HCT116 (cell line): Measurements from ENCODE around the gene SPATA31D4. TPM values are rescaled to one million over a fixed set of nuclear protein-coding genes. Genes with fewer than 3 reads are reported as not detected.

Experiments used
- ATAC-seq: fragments of 200-7000 bp; cut with Tn5 transposase; 2 replicates; pipeline ENCODE4 v1.9.1; 2020; ENCODE audit warnings: mild to moderate bottlenecking, moderate library complexity
- BruUV-seq: library from RNA; stranded (reverse); fragments of 400-500 nt; replicated peaks from 2 replicates; lab custom pipeline; 2021; lab: Mats Ljungman, UMichigan
- CTCF ChIA-PET: fragments of 300-600 bp; sonication (Branson Sonifier 250); formaldehyde crosslinking; loops from one replicate; lab custom pipeline; 2021; ENCODE audit warnings: antibody characterized with exemption; lab: Charles Lee
- POLR2A ChIA-PET: fragments of 300-600, 350-600 bp; sonication (Branson Sonifier 250); formaldehyde crosslinking; loops from one replicate; lab custom pipeline; 2021; ENCODE audit warnings: antibody characterized with exemption; lab: Charles Lee
- RAD21 ChIA-PET, 2 experiments: fragments of 300-600 bp; sonication (Branson Sonifier 250); formaldehyde crosslinking; loops; one replicate each; lab custom pipeline; 2023; ENCODE audit warnings: low total read pairs in 2 of 2; ENCODE audit not compliant: uncharacterized antibody in 2 of 2, unreplicated experiment in 2 of 2, low non-redundant PET in 1 of 2; lab: Charles Lee
- DNase-seq: peaks from one replicate; pipeline ENCODE4 v3.0.0-alpha.2; 2010; ENCODE audit warnings: low read depth, low spot score
- H2AFZ ChIP-seq: fragments of 200-600 bp; shearing (Covaris generic), sonication (generic); 2 replicates; pipeline ENCODE4 v1.6.1; 2017; ENCODE audit warnings: low read depth, mixed run types, mixed read lengths, antibody characterized with exemption, low read length; ENCODE audit not compliant: poor library complexity, severe bottlenecking
- H3K27ac ChIP-seq: 2 replicates; pipeline ENCODE4 v1.5.1; 2012; ENCODE audit warnings: low read depth, low read length
- H3K27me3 ChIP-seq: fragments of 200-600 bp; sonication (generic); 2 replicates; pipeline ENCODE4 v1.6.1; 2016; ENCODE audit warnings: mixed run types, low read length, mixed read lengths; ENCODE audit not compliant: insufficient read depth
- H3K36me3 ChIP-seq, 2 experiments: fragments of 200-500 bp in 1 of 2; fragments of 200-600 bp in 1 of 2; sonication (Bioruptor generic) in 1 of 2; sonication (generic) in 1 of 2; 2 replicates each; pipeline versions ENCODE4 v1.5.1 to v1.6.1; 2014 to 2016; ENCODE audit warnings: low read length in 2 of 2, inconsistent platforms in 1 of 2, mixed read lengths in 1 of 2, mixed run types in 1 of 2; ENCODE audit not compliant: insufficient read depth in 2 of 2, control insufficient read depth in 1 of 2
- H3K4me1 ChIP-seq, 2 experiments: fragments of 200-600 bp in 1 of 2; sonication (generic) in 1 of 2; 2 replicates each; pipeline versions ENCODE4 v1.5.1 to v1.6.1; 2012 to 2017; ENCODE audit warnings: low read length in 2 of 2, inconsistent platforms in 1 of 2, mild to moderate bottlenecking in 1 of 2, mixed read lengths in 1 of 2, mixed run types in 1 of 2, moderate library complexity in 1 of 2; ENCODE audit not compliant: insufficient read depth in 2 of 2, control insufficient read depth in 1 of 2
- H3K4me2 ChIP-seq: fragments of 200-600 bp; sonication (generic); 2 replicates; pipeline ENCODE4 v1.6.1; 2017; ENCODE audit warnings: mixed run types, low read length, mixed read lengths
- H3K4me3 ChIP-seq, 2 experiments: fragments of 200-600 bp in 1 of 2; sonication (generic) in 1 of 2; replicated peaks in 1 of 2; 2 replicates each; pipeline ENCODE4 v1.5.1; 2011 to 2016; ENCODE audit warnings: low read length in 2 of 2, control low read depth in 1 of 2, low read depth in 1 of 2, mild to moderate bottlenecking in 1 of 2, mixed read lengths in 1 of 2, mixed run types in 1 of 2
- H3K79me2 ChIP-seq: fragments of 200-600 bp; sonication (generic); 2 replicates; pipeline ENCODE4 v1.6.1; 2017; ENCODE audit warnings: mild to moderate bottlenecking, mixed run types, low read length, moderate library complexity, mixed read lengths; ENCODE audit not compliant: insufficient read depth
- H3K9ac ChIP-seq: fragments of 200-600 bp; sonication (generic); 2 replicates; pipeline ENCODE4 v1.6.1; 2016; ENCODE audit warnings: low read length, mixed read lengths
- H3K9me2 ChIP-seq: fragments of 200-600 bp; sonication (generic), shearing (Covaris generic); 2 replicates; pipeline ENCODE4 v1.6.1; 2017; ENCODE audit warnings: mixed run types, mild to moderate bottlenecking, moderate library complexity; ENCODE audit not compliant: insufficient read depth
- H3K9me3 ChIP-seq, 2 experiments: fragments of 200-500 bp in 1 of 2; fragments of 200-600 bp in 1 of 2; sonication (Bioruptor generic) in 1 of 2; sonication (generic) in 1 of 2; 2 replicates each; pipeline ENCODE4 v1.6.1; 2014 to 2017; ENCODE audit warnings: low read length in 2 of 2, mixed read lengths in 2 of 2, inconsistent platforms in 1 of 2, low read depth in 1 of 2, mild to moderate bottlenecking in 1 of 2, mixed run types in 1 of 2, moderate library complexity in 1 of 2; ENCODE audit not compliant: control insufficient read depth in 1 of 2, insufficient read depth in 1 of 2
- H4K20me1 ChIP-seq: fragments of 200-600 bp; sonication (generic), shearing (Covaris generic); 2 replicates; pipeline ENCODE4 v1.6.1; 2017; ENCODE audit warnings: mixed run types, mild to moderate bottlenecking, moderate library complexity; ENCODE audit not compliant: insufficient read depth
- CEBPB ChIP-seq: IDR thresholded peaks from 2 replicates; pipeline ENCODE4 v1.6.1; 2012; ENCODE audit warnings: low read depth
- EGR1 ChIP-seq: IDR thresholded peaks from 2 replicates; pipeline ENCODE4 v1.6.1; 2012; ENCODE audit warnings: low read depth
- ELF1 ChIP-seq: IDR thresholded peaks from 2 replicates; pipeline ENCODE4 v1.6.1; 2012; ENCODE audit warnings: low read depth, borderline replicate concordance
- EZH2phosphoT487 ChIP-seq: fragments of 200-600 bp; IDR thresholded peaks from 2 replicates; pipeline ENCODE4 v1.6.1; 2018; ENCODE audit warnings: antibody characterized with exemption, borderline replicate concordance
- FOSL1 ChIP-seq: IDR thresholded peaks from 2 replicates; pipeline ENCODE4 v1.6.1; 2012; ENCODE audit warnings: low read depth
- MAX ChIP-seq: IDR thresholded peaks from 2 replicates; pipeline ENCODE4 v1.6.1; 2012
- POLR2A ChIP-seq: IDR thresholded peaks from 2 replicates; pipeline ENCODE4 v1.7.0; 2011; ENCODE audit warnings: borderline replicate concordance; ENCODE audit not compliant: insufficient read depth, insufficient read length; ENCODE audit errors: extremely low read depth
- POLR2AphosphoS5 ChIP-seq: IDR thresholded peaks from 2 replicates; pipeline ENCODE4 v1.6.1; 2011; ENCODE audit warnings: mild to moderate bottlenecking, low read depth, low read length, moderate library complexity
- RAD21 ChIP-seq: IDR thresholded peaks from 2 replicates; pipeline ENCODE4 v1.6.1; 2012; ENCODE audit warnings: low read depth, mild to moderate bottlenecking
- SP1 ChIP-seq: IDR thresholded peaks from 2 replicates; pipeline ENCODE4 v1.6.1; 2012; ENCODE audit warnings: low read depth
- ZFX ChIP-seq: fragments of 450-650 bp; IDR thresholded peaks from 2 replicates; pipeline ENCODE4 v1.6.1; 2017
- ZNF274 ChIP-seq: fragments of 200-500 bp; sonication (Bioruptor generic); IDR thresholded peaks from 2 replicates; pipeline ENCODE4 v1.6.1; 2014; ENCODE audit warnings: mild to moderate bottlenecking, low read depth, low read length, inconsistent platforms
- intact Hi-C: fragments of 100-400 bp; cut with micrococcal nuclease; formaldehyde crosslinking; loops from 2 replicates; pipeline ENCODE4 v1.10.0; 2022
- total RNA-seq: library from RNA; stranded (reverse); gene quantifications from one replicate; pipeline ENCODE4 v1.2.1, GENCODE V29; 2021; ENCODE audit not compliant: unreplicated experiment
- TF ChIP-seq, protein P1 (sequence below): IDR thresholded peaks from 2 replicates; pipeline ENCODE4 v1.6.1; 2012
- TF ChIP-seq, protein P2 (sequence below): IDR thresholded peaks from 2 replicates; pipeline ENCODE4 v1.6.1; 2012; ENCODE audit warnings: low read depth

SPATA31D4 gene
- total RNA-seq, 1 experiment from 2014 or later = not detected

DNA sequence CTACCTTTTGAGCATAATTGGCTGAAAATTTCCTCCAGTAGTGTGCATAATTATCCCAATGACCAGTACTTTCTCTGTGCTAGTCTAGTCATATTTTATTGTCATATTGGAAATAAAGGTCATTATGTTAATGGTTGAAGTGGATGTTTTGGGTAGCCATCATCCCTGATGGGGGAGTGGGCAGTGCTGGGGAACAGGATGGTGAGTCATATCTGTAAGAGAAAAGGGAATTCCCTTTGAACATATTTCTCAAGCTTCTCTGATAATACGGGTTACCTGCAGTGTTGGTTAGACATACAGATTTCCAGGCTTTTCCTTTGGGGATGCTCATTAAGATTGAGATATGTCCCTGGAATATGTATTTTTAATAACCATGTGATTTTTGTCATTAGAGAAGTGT lies 33.3 kb upstream of the SPATA31D4 start:
- H3K4me2 ChIP-seq = no peak overlapping the region
- H3K9me2 ChIP-seq = no peaks in the 10 kb centered on the region
- RAD21 ChIA-PET = no interaction called here
- H3K36me3 ChIP-seq = no peaks in the 10 kb centered on the region
- intact Hi-C loops = no loop called here
- no peaks in the 10 kb centered on the region for H3K9me3 ChIP-seq
- CTCF ChIA-PET = no interaction called here
- H3K27me3 ChIP-seq = no peaks in the 10 kb centered on the region
- no peak overlapping the region for H3K9ac ChIP-seq
- H3K79me2 ChIP-seq = no peaks in the 10 kb centered on the region
- POLR2A ChIA-PET = no interaction called here
- TF ChIP-seq MAX = no peak
- TF ChIP-seq POLR2A = no peak
- no peak for TF ChIP-seq FOSL1
- no peak for TF ChIP-seq ELF1
- TF ChIP-seq, protein P1, sequence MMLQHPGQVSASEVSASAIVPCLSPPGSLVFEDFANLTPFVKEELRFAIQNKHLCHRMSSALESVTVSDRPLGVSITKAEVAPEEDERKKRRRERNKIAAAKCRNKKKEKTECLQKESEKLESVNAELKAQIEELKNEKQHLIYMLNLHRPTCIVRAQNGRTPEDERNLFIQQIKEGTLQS = no peak
- TF ChIP-seq CEBPB = no peak
- TF ChIP-seq, protein P2, sequence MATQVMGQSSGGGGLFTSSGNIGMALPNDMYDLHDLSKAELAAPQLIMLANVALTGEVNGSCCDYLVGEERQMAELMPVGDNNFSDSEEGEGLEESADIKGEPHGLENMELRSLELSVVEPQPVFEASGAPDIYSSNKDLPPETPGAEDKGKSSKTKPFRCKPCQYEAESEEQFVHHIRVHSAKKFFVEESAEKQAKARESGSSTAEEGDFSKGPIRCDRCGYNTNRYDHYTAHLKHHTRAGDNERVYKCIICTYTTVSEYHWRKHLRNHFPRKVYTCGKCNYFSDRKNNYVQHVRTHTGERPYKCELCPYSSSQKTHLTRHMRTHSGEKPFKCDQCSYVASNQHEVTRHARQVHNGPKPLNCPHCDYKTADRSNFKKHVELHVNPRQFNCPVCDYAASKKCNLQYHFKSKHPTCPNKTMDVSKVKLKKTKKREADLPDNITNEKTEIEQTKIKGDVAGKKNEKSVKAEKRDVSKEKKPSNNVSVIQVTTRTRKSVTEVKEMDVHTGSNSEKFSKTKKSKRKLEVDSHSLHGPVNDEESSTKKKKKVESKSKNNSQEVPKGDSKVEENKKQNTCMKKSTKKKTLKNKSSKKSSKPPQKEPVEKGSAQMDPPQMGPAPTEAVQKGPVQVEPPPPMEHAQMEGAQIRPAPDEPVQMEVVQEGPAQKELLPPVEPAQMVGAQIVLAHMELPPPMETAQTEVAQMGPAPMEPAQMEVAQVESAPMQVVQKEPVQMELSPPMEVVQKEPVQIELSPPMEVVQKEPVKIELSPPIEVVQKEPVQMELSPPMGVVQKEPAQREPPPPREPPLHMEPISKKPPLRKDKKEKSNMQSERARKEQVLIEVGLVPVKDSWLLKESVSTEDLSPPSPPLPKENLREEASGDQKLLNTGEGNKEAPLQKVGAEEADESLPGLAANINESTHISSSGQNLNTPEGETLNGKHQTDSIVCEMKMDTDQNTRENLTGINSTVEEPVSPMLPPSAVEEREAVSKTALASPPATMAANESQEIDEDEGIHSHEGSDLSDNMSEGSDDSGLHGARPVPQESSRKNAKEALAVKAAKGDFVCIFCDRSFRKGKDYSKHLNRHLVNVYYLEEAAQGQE = no peak
- no peak for TF ChIP-seq RAD21
- TF ChIP-seq SP1 = no peak
- TF ChIP-seq EZH2phosphoT487 = no peak
- no peak for TF ChIP-seq POLR2AphosphoS5
- TF ChIP-seq ZFX = no peak
- no peak for TF ChIP-seq EGR1
- no peak for TF ChIP-seq ZNF274
- no peak overlapping the region for H3K27ac ChIP-seq
- no peak overlapping the region for H3K4me3 ChIP-seq
- ATAC-seq = no peak
- H2AFZ ChIP-seq = no peak overlapping the region
- no TSS peak for BruUV-seq
- no peaks in the 10 kb centered on the region for H3K4me1 ChIP-seq
- H4K20me1 ChIP-seq = no peaks in the 10 kb centered on the region
- no peak for DNase-seq
